SK-N-SH treated with all-trans-retinoic acid at 6 μM for 48 hours (cell line): ENCODE data around the gene NOM1.

Experiments used
- BACH2 ChIP-seq: fragments of 250-450 bp; sonication (Bioruptor Pico); IDR thresholded peaks from 2 replicates; pipeline ENCODE4 v1.9.0; 2021; ENCODE audit warnings: mild to moderate bottlenecking, borderline replicate concordance
- SNAI2 ChIP-seq: fragments of 250-450 bp; sonication (Bioruptor Pico); IDR thresholded peaks from 2 replicates; pipeline ENCODE4 v1.5.0; 2020; ENCODE audit warnings: mild to moderate bottlenecking, moderate library complexity
- ZNF8 ChIP-seq: fragments of 450-650 bp; formaldehyde crosslinking; IDR thresholded peaks from 2 replicates; pipeline ENCODE4 v1.5.0; 2020; ENCODE audit warnings: mild to moderate bottlenecking, moderate library complexity
- TF ChIP-seq, protein P1 (sequence below): fragments of 250-450 bp; sonication (Bioruptor Pico); IDR thresholded peaks from 2 replicates; pipeline ENCODE4 v1.5.1; 2021; ENCODE audit warnings: mild to moderate bottlenecking, moderate library complexity

DNA sequence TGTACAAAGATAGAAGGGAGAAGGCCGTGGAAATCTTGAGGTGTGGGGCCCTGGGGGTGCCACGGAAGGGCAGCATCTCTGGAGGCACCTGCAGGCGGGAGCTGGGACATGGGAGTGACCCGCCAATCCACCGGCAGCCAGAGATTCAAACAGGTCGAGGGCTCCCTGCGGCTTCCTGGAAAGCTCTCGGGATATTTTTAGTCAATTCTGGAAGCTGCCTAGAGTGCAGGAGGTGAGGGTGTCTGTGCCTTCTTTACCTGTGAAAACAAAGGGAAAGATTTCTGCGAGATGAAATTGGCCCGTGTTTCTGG, 44.4 kb downstream of the NOM1 start:
- TF ChIP-seq BACH2 (CRISPR knock-in tag): no peak
- TF ChIP-seq ZNF8 (CRISPR knock-in tag): no peak
- no peak for TF ChIP-seq SNAI2
- TF ChIP-seq, protein P1, sequence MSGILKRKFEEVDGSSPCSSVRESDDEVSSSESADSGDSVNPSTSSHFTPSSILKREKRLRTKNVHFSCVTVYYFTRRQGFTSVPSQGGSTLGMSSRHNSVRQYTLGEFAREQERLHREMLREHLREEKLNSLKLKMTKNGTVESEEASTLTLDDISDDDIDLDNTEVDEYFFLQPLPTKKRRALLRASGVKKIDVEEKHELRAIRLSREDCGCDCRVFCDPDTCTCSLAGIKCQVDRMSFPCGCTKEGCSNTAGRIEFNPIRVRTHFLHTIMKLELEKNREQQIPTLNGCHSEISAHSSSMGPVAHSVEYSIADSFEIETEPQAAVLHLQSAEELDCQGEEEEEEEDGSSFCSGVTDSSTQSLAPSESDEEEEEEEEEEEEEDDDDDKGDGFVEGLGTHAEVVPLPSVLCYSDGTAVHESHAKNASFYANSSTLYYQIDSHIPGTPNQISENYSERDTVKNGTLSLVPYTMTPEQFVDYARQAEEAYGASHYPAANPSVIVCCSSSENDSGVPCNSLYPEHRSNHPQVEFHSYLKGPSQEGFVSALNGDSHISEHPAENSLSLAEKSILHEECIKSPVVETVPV: no peak
